ENCODE data around the gene LIPM. TPM values are rescaled to one million over a fixed set of nuclear protein-coding genes. Genes with fewer than 3 reads are reported as not detected.

The LIPM gene
- total RNA-seq, 1 donor from 2014 or later, result not detected

DNA sequence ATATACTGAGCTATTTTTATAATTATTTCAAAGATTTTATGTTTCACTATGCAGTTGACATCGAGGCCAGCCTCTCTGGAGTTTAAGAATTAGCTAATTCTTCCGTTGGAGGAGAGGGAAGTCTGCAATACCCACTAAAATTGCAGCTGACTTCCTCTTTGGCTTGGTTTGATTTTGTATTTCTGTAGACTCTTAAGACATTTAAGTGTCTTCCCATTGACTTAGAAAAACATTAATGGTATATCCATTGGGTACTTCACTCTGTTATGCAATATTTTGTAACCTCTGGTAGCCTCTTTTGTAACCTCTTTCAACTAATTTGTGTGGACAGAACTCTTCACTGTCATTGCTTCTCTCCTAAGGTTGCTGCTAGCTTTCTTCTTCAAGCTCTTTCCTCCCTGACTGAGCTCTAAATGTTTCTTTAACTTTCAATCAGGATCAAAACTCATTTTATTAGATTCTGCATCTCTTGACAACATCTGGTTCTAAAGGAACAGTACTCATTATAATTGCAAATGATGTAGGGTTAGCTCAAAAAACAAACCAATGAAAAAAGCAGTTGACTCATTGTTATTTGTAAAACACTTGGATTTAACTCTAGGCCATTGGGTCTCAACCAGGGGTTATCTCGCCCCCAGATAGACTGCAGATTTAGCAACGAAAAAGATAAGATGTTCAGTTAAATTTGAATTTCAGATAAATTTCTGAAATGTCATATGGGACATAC is 50.8 kb downstream of the LIPM start:
- no peaks in the 10 kb centered on the region for H3K36me3 Mint-ChIP-seq (ENCODE audit: low read depth)
- H3K4me1 Mint-ChIP-seq (ENCODE audit: low read depth), result peaks cover 5% of the 10 kb centered on the region
- H3K27me3 Mint-ChIP-seq (ENCODE audit: low read depth), result peaks cover 2% of the 10 kb centered on the region
- no peak overlapping the region for H3K4me3 Mint-ChIP-seq (ENCODE audit: unreplicated experiment)
- TF ChIP-seq CTCF (IDR thresholded peaks at IDR 0.05), result no peak
- H3K9me3 Mint-ChIP-seq (ENCODE audit: low read depth), result no peaks in the 10 kb centered on the region
- no peak overlapping the region for H3K27ac Mint-ChIP-seq (ENCODE audit: unreplicated experiment)
- DNase-seq (ENCODE audit: low spot score), result no peak

DNA sequence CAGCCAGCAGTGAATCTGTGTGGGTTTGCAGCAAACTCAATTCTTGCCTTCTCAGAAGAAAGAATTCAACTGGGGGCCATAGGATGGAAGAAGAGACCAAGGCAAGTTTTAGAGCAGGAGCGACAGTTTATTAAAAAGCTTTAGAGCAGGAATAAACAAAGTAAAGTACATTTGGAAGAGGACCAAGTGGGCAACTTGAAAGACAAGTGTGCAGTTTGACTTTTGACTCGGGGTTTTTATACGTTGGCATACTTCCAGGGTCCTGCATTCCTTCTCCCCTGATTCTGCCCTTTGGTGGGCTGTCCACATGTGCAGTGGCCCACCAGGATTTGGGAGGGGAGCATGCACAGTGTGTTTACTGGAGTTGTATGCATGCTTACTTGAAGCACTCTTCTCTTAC is 52.2 kb downstream of the LIPM start:
- TF ChIP-seq CTCF (IDR thresholded peaks at IDR 0.05), result no peak
- Mint-ChIP-seq H3K9me3 (ENCODE audit: low read depth) (no peaks in the 10 kb centered on the region), H3K4me3 (ENCODE audit: unreplicated experiment) (no peak overlapping the region), H3K27ac (ENCODE audit: unreplicated experiment) (no peak overlapping the region), H3K36me3 (ENCODE audit: low read depth) (no peaks in the 10 kb centered on the region), H3K4me1 (ENCODE audit: low read depth) (no peaks in the 10 kb centered on the region), H3K27me3 (ENCODE audit: low read depth) (peaks cover 2% of the 10 kb centered on the region)
- no peak for DNase-seq (ENCODE audit: low spot score)

GRCh38 chr10:88857831-88858230 is 55.3 kb downstream of the LIPM start:
- DNase-seq (ENCODE audit: low spot score), result no peak
- H3K27me3 Mint-ChIP-seq (ENCODE audit: low read depth), result peaks cover 7% of the 10 kb centered on the region
- no peaks in the 10 kb centered on the region for H3K9me3 Mint-ChIP-seq (ENCODE audit: low read depth)
- H3K27ac Mint-ChIP-seq (ENCODE audit: unreplicated experiment), result no peak overlapping the region
- no peaks in the 10 kb centered on the region for H3K4me1 Mint-ChIP-seq (ENCODE audit: low read depth)
- no peak overlapping the region for H3K4me3 Mint-ChIP-seq (ENCODE audit: unreplicated experiment)
- no peaks in the 10 kb centered on the region for H3K36me3 Mint-ChIP-seq (ENCODE audit: low read depth)
- TF ChIP-seq CTCF (IDR thresholded peaks at IDR 0.05), result no peak

- Mint-ChIP-seq H3K36me3 (ENCODE audit: low read depth) (no peaks in the 10 kb centered on the region), H3K9me3 (ENCODE audit: low read depth) (no peaks in the 10 kb centered on the region), H3K27me3 (ENCODE audit: low read depth) (peaks cover 12% of the 10 kb centered on the region), H3K27ac (ENCODE audit: unreplicated experiment) (no peak overlapping the region), H3K4me1 (ENCODE audit: low read depth) (no peaks in the 10 kb centered on the region), H3K4me3 (ENCODE audit: unreplicated experiment) (no peak overlapping the region)
- no peak for TF ChIP-seq CTCF (IDR thresholded peaks at IDR 0.05)
- no peak for DNase-seq (ENCODE audit: low spot score)
These were observed 56.0 kb downstream of the LIPM start for GRCh38 chr10:88858491-88858890.

DNA sequence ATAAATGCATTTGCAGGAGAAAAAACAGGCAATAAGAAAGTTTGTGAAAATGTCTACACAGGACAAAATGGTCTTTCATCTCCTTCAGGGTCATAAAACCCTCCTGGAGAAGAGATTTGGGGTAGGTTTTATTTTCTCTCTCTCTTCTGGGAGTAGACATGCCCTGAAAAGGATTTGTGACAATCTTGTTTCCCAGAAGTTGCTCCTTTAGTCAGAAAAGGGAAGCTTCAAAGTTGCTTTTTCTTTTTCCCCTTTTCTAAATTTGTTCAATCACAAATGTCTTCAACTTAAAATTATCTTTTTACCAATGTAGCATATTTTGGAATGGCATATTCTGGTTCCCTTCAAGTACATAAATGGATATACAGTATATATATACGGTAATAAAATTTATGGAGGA is 58.5 kb downstream of the LIPM start:
- peaks cover 16% of the 10 kb centered on the region for H3K27me3 Mint-ChIP-seq (ENCODE audit: low read depth)
- no peak for TF ChIP-seq CTCF (IDR thresholded peaks at IDR 0.05)
- no peaks in the 10 kb centered on the region for H3K36me3 Mint-ChIP-seq (ENCODE audit: low read depth)
- H3K4me3 Mint-ChIP-seq (ENCODE audit: unreplicated experiment), result no peak overlapping the region
- H3K9me3 Mint-ChIP-seq (ENCODE audit: low read depth), result no peaks in the 10 kb centered on the region
- no peak overlapping the region for H3K27ac Mint-ChIP-seq (ENCODE audit: unreplicated experiment)
- no peak for DNase-seq (ENCODE audit: low spot score)
- H3K4me1 Mint-ChIP-seq (ENCODE audit: low read depth), result no peaks in the 10 kb centered on the region
